Vagina (tissue), 2 donors: ENCODE measurements around the gene MPIG6B. TPM values are rescaled to one million over a fixed set of nuclear protein-coding genes. Genes with fewer than 3 reads are reported as not detected.

Experiments
- DNase-seq, 2 donors: peaks; one replicate each; pipeline ENCODE4 v3.0.0-alpha.2; 2017; ENCODE audit errors: extremely low spot score in 2 of 2
- H3K27ac ChIP-seq: fragments of 200-600 bp; sonication (generic); one replicate; pipeline ENCODE4 v1.5.1; 2019
- H3K27me3 ChIP-seq: fragments of 200-600 bp; sonication (generic); one replicate; pipeline ENCODE4 v1.5.1; 2019
- H3K36me3 ChIP-seq, 2 donors: fragments of 200-600 bp; sonication (generic); one replicate each; pipeline ENCODE4 v1.5.1; 2017 to 2019
- H3K4me1 ChIP-seq: fragments of 200-600 bp; sonication (generic); one replicate; pipeline ENCODE4 v1.5.1; 2019
- H3K4me3 ChIP-seq, 2 donors: fragments of 200-600 bp; sonication (generic); 1 replicate in 1 of 2; 2 replicates in 1 of 2; pipeline ENCODE4 v1.5.1; 2016 to 2019
- H3K9me3 ChIP-seq: fragments of 200-600 bp; sonication (generic); one replicate; pipeline ENCODE4 v1.5.1; 2019
- POLR2A ChIP-seq, 2 donors: fragments of 450-650 bp; IDR thresholded peaks; one replicate each; pipeline ENCODE4 v1.6.1; 2017; ENCODE audit warnings: antibody characterized with exemption in 2 of 2, mild to moderate bottlenecking in 2 of 2, moderate library complexity in 2 of 2
- POLR2AphosphoS5 ChIP-seq, 2 donors: sonication (generic); formaldehyde crosslinking; IDR thresholded peaks; one replicate each; pipeline ENCODE4 v1.9.0; 2017; ENCODE audit warnings: antibody characterized with exemption in 2 of 2, mild to moderate bottlenecking in 2 of 2, low read depth in 1 of 2; ENCODE audit not compliant: insufficient read depth in 1 of 2
- intact Hi-C: fragments of 100-400 bp; cut with DNase I; formaldehyde crosslinking; loops from one replicate; pipeline ENCODE4 v1.15.1; 2023
- total RNA-seq: library from RNA; depleted of rRNA; stranded (reverse); fragments of >200 nt; gene quantifications from one replicate; pipeline ENCODE4 v1.2.3, GENCODE V29; 2016
- TF ChIP-seq, protein P1 (sequence below), 3 experiments: fragments of 450-650 bp in 2 of 3; fragments of 200-600 bp in 1 of 3; sonication (generic) in 1 of 3; IDR thresholded peaks; one replicate each; pipeline ENCODE4 v1.5.1; 2017 to 2019; ENCODE audit warnings: antibody characterized with exemption in 3 of 3, mild to moderate bottlenecking in 2 of 3, moderate library complexity in 2 of 3

MPIG6B gene
- total RNA-seq, 1 donor from 2014 or later: not detected

DNA sequence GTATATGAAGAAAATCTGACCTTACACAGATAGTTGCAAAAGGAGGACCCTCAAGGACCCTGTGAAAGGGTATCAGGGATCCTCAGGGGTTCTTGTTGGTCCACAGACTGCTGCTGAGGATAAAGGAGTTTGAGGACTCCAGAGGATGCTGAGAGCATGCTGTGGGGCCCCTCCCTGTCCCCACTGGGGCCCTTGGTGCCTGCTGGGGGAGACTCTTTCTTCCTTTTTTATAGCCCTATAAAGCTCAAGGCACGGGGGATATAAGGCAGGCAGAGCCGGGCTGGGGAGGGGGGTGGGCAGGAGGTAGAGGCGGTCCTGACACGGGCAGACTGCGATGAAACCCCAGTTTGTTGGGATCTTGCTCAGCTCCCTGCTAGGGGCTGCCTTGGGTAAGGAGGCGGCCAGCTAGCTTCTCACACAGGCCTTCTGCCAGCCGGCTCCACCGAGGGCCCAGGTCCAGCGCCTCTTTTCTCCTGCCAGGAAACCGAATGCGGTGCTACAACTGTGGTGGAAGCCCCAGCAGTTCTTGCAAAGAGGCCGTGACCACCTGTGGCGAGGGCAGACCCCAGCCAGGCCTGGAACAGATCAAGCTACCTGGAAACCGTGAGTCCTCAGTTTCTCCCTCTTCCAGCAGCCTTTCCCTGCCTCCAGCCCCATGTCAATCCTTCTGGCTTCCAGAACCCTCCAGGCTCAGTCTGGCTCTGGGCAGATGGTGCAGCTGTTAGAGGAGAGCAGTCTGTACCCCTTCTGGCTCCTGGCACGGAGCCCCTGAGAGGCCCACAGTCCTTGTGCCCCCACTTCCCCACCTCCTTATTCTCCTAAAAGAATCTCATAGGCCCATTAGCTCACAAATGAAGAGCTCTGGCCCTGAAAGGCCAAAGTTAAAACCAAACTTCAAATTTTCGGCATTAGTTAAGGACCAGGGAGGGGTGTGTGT lies 7.9 kb upstream of the MPIG6B start, which contains the start of gene LY6G6D:
LY6G6D (plus strand) TSS at position 327 of the 937 bp plus-strand sequence; CDS start at position 335, 8 bp downstream.
- H3K4me3 ChIP-seq: no peak within 1 kb of the TSS
- intact Hi-C loops: no loop called here
- H3K36me3 ChIP-seq: no peaks in the 10 kb centered on the region
- H3K27ac ChIP-seq: peak within 1 kb of the TSS; percentile 43
- TF ChIP-seq, protein P1, sequence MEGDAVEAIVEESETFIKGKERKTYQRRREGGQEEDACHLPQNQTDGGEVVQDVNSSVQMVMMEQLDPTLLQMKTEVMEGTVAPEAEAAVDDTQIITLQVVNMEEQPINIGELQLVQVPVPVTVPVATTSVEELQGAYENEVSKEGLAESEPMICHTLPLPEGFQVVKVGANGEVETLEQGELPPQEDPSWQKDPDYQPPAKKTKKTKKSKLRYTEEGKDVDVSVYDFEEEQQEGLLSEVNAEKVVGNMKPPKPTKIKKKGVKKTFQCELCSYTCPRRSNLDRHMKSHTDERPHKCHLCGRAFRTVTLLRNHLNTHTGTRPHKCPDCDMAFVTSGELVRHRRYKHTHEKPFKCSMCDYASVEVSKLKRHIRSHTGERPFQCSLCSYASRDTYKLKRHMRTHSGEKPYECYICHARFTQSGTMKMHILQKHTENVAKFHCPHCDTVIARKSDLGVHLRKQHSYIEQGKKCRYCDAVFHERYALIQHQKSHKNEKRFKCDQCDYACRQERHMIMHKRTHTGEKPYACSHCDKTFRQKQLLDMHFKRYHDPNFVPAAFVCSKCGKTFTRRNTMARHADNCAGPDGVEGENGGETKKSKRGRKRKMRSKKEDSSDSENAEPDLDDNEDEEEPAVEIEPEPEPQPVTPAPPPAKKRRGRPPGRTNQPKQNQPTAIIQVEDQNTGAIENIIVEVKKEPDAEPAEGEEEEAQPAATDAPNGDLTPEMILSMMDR (IDR thresholded peaks at IDR 0.05): no peak
- TF ChIP-seq POLR2AphosphoS5 (IDR thresholded peaks at IDR 0.05; ENCODE audit: insufficient read depth in 1 of 2, low read depth in 1 of 2) (no peak), POLR2A (IDR thresholded peaks at IDR 0.05) (no peak)
- H3K9me3 ChIP-seq: no peaks in the 10 kb centered on the region
- no peak for DNase-seq
- H3K27me3 ChIP-seq: no peaks in the 10 kb centered on the region
- peaks cover 21% of the 10 kb centered on the region for H3K4me1 ChIP-seq

DNA sequence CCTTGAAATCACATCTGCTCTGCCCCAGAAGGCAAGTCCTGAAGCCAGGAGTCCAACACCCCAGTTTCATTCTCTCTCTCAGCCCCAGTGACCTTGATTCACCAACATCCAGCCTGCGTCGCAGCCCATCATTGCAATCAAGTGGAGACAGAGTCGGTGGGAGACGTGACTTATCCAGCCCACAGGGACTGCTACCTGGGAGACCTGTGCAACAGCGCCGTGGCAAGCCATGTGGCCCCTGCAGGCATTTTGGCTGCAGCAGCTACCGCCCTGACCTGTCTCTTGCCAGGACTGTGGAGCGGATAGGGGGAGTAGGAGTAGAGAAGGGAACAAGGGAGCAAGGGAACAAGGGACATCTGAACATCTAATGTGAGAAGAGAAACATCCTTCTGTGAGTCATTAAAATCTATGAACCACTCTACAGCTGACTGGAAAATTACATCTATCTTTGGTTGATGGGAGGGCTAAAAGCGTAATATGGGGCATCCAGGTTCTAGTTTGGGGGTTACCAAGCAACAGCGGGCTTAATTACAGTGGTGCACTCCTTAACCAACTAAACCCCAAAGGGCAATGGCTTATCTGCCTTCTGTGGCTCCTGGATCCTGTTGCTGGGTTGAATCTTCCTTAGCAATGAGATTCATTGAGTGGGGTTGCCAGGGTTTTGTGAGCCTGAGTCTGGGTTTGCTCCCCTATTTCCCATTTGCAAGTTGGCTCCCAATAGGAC lies 5.5 kb upstream of the MPIG6B start:
- Histone ChIP-seq H3K4me1 (peaks cover 14% of the 10 kb centered on the region), H3K4me3 (no peak overlapping the region), H3K36me3 (no peaks in the 10 kb centered on the region), H3K27me3 (no peaks in the 10 kb centered on the region), H3K27ac (peak overlapping the region; percentile 71), H3K9me3 (no peaks in the 10 kb centered on the region)
- intact Hi-C loops: no loop called here
- no peak for DNase-seq
- TF ChIP-seq, protein P1 (IDR thresholded peaks at IDR 0.05): no peak
- TF ChIP-seq POLR2A (IDR thresholded peaks at IDR 0.05) (no peak), POLR2AphosphoS5 (IDR thresholded peaks at IDR 0.05; ENCODE audit: insufficient read depth in 1 of 2, low read depth in 1 of 2) (no peak)

DNA sequence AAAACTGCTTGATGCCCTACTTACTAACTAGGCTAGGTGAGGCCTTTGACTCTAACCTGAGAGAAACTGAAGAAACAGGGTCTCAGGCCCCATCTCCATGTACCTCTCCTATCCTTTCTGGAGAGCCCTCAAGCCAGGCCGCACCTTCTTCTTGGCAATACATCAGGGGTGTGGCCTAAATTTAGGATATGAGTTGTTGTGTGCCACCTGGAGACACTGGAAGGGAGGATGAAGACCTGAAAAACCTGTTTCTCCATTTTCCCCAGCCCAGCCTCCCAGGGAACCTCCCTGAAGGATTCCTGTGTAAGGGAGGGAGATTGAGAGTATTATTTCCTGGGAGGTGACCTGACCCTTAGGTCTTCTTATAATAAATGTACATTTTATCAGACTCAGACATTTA lies 4.9 kb upstream of the MPIG6B start:
- peaks cover 14% of the 10 kb centered on the region for H3K4me1 ChIP-seq
- peak overlapping the region; percentile 71 for H3K27ac ChIP-seq
- no peak for TF ChIP-seq POLR2A (IDR thresholded peaks at IDR 0.05)
- TF ChIP-seq, protein P1 (IDR thresholded peaks at IDR 0.05): no peak
- TF ChIP-seq POLR2AphosphoS5 (IDR thresholded peaks at IDR 0.05; ENCODE audit: insufficient read depth in 1 of 2, low read depth in 1 of 2): peak in 1 of 2 donors; percentile 88
- intact Hi-C loops: no loop called here
- no peaks in the 10 kb centered on the region for H3K27me3 ChIP-seq
- no peaks in the 10 kb centered on the region for H3K9me3 ChIP-seq
- H3K4me3 ChIP-seq: no peak overlapping the region
- no peaks in the 10 kb centered on the region for H3K36me3 ChIP-seq
- DNase-seq: no peak

DNA sequence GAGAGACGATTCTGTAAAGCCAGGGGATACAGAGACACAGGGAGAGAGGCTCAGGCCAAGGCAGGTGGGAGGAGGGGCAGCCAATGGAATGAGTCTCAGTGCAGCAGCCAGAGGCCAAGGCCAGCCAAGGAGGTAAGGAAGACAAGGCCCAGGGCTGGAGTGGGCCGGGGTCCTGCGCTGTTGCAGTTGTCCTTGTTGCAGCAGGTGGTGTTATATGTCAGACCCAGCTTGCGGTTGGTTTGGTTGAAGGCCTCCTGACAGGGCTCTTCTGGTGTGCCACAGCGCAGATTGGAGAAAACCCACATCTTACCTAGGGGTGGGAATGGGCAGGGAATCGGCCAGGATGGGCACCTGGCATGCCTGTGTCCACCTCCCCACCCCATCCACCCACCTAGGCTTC lies 4.2 kb upstream of the MPIG6B start:
- DNase-seq: no peak
- peak overlapping the region; percentile 71 for H3K27ac ChIP-seq
- TF ChIP-seq, protein P1 (IDR thresholded peaks at IDR 0.05): no peak
- no peak for TF ChIP-seq POLR2AphosphoS5 (IDR thresholded peaks at IDR 0.05; ENCODE audit: insufficient read depth in 1 of 2, low read depth in 1 of 2)
- no peak for TF ChIP-seq POLR2A (IDR thresholded peaks at IDR 0.05)
- intact Hi-C loops: no loop called here
- no peaks in the 10 kb centered on the region for H3K9me3 ChIP-seq
- H3K4me3 ChIP-seq: no peak overlapping the region
- no peaks in the 10 kb centered on the region for H3K27me3 ChIP-seq
- H3K4me1 ChIP-seq: peaks cover 13% of the 10 kb centered on the region
- no peaks in the 10 kb centered on the region for H3K36me3 ChIP-seq
